Measurements from ENCODE around the gene FHDC1. TPM values are rescaled to one million over a fixed set of nuclear protein-coding genes. Genes with fewer than 3 reads are reported as not detected.

FHDC1 gene
- total RNA-seq, 1 donor from 2014 or later = 42.0 TPM

GRCh38 chr4:152972821-152973628 lies 36.9 kb downstream of the FHDC1 start:
- Mint-ChIP-seq H3K27me3 (ENCODE audit: unreplicated experiment) (peaks cover 8% of the 10 kb centered on the region), H3K27ac (ENCODE audit: unreplicated experiment) (no peak overlapping the region), H3K36me3 (ENCODE audit: unreplicated experiment) (peaks cover 17% of the 10 kb centered on the region), H3K9me3 (ENCODE audit: unreplicated experiment) (peaks cover 1% of the 10 kb centered on the region), H3K4me3 (ENCODE audit: unreplicated experiment) (no peak overlapping the region), H3K4me1 (ENCODE audit: low read depth, unreplicated experiment) (no peaks in the 10 kb centered on the region)
- no peak for TF ChIP-seq CTCF (IDR thresholded peaks at IDR 0.05; ENCODE audit: partially characterized antibody, unreplicated experiment)
- DNase-seq = no peak

GRCh38 chr4:152973629-152974467 lies 37.7 kb downstream of the FHDC1 start:
- H3K36me3 Mint-ChIP-seq (ENCODE audit: unreplicated experiment) = peaks cover 14% of the 10 kb centered on the region
- H3K27ac Mint-ChIP-seq (ENCODE audit: unreplicated experiment) = no peak overlapping the region
- no peak for TF ChIP-seq CTCF (IDR thresholded peaks at IDR 0.05; ENCODE audit: partially characterized antibody, unreplicated experiment)

DNA sequence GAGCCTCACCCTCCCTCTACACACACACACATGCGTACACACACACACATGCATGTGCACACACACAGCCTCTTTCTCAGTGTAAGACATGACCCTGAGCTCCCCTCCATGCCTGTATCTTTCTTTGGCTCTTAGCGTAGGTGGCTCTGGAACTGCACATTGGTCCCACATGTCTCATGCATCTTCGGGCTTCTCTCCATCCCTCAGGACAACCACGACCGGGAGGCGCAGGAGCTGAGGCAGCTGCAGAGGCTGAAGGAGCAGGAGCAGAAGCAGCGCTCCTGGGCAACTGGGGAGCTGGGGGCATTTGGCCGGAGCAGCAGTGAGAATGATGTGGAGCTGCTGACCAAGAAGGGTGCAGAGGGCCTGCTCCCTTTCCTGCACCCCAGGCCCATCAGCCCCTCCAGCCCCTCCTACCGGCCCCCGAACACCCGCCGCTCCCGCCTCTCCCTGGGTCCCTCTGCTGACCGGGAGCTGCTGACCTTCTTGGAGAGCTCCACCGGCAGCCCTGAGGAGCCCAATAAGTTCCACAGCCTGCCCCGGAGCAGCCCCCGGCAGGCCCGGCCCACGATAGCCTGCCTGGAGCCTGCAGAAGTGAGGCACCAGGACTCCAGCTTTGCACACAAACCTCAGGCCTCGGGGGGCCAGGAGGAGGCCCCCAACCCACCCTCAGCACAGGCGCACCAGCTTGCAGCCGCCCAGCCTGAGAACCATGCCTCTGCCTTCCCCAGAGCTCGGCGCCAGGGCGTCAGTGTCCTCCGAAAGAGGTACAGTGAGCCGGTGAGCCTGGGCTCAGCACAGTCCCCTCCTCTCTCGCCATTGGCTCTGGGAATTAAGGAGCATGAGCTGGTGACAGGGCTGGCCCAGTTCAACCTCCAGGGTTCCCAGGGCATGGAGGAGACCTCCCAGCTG lies 38.6 kb downstream of the FHDC1 start:
- DNase-seq = no peak
- Mint-ChIP-seq H3K9me3 (ENCODE audit: unreplicated experiment) (peaks cover 4% of the 10 kb centered on the region), H3K27ac (ENCODE audit: unreplicated experiment) (no peak overlapping the region), H3K4me1 (ENCODE audit: low read depth, unreplicated experiment) (no peaks in the 10 kb centered on the region), H3K36me3 (ENCODE audit: unreplicated experiment) (peaks cover 14% of the 10 kb centered on the region), H3K4me3 (ENCODE audit: unreplicated experiment) (no peak overlapping the region), H3K27me3 (ENCODE audit: unreplicated experiment) (peaks cover 8% of the 10 kb centered on the region)
- no peak for TF ChIP-seq CTCF (IDR thresholded peaks at IDR 0.05; ENCODE audit: partially characterized antibody, unreplicated experiment)

More at GRCh38 chr4:152973629-152974467, 37.7 kb downstream of the FHDC1 start:
- H3K9me3 Mint-ChIP-seq (ENCODE audit: unreplicated experiment) = peaks cover 4% of the 10 kb centered on the region
- no peaks in the 10 kb centered on the region for H3K4me1 Mint-ChIP-seq (ENCODE audit: low read depth, unreplicated experiment)
- peaks cover 8% of the 10 kb centered on the region for H3K27me3 Mint-ChIP-seq (ENCODE audit: unreplicated experiment)
- no peak for DNase-seq
- no peak overlapping the region for H3K4me3 Mint-ChIP-seq (ENCODE audit: unreplicated experiment)

DNA sequence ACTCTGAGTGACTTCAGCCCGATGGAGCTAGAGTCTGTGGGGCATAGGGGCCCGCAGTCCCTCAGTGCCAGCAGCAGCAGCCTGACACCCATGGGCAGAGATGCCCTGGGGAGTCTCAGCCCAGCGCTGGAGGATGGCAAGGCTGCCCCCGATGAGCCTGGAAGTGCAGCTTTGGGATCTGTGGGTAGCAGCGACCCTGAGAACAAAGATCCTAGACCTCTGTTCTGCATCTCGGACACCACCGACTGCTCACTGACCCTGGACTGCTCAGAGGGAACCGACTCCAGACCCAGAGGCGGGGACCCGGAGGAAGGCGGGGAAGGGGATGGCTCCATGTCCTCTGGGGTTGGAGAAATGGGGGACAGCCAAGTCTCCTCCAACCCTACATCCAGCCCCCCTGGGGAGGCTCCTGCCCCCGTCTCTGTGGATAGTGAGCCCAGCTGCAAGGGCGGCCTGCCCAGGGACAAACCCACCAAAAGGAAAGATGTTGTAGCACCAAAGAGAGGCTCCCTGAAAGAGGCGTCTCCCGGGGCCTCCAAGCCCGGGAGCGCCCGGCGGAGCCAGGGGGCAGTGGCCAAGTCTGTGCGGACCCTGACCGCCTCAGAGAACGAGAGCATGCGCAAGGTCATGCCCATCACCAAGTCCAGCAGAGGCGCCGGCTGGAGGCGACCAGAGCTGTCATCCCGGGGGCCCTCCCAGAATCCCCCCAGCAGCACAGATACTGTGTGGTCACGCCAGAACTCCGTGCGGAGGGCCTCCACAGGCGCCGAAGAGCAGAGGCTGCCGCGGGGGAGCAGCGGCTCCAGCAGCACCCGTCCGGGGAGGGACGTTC lies 39.5 kb downstream of the FHDC1 start:
- no peak for DNase-seq
- Mint-ChIP-seq H3K36me3 (ENCODE audit: unreplicated experiment) (peaks cover 14% of the 10 kb centered on the region), H3K27me3 (ENCODE audit: unreplicated experiment) (peaks cover 8% of the 10 kb centered on the region), H3K9me3 (ENCODE audit: unreplicated experiment) (peaks cover 4% of the 10 kb centered on the region), H3K4me3 (ENCODE audit: unreplicated experiment) (no peak overlapping the region), H3K27ac (ENCODE audit: unreplicated experiment) (no peak overlapping the region), H3K4me1 (ENCODE audit: low read depth, unreplicated experiment) (peaks cover 6% of the 10 kb centered on the region)
- no peak for TF ChIP-seq CTCF (IDR thresholded peaks at IDR 0.05; ENCODE audit: partially characterized antibody, unreplicated experiment)
